HUES6 (cell line): ENCODE data around the gene HDAC9.
"Not testable (repeated sequence)": the region's sequence is repeated elsewhere in the genome, so short reads cannot be mapped to it uniquely, and the experiment has no call there.

Source experiments
- H3K27ac ChIP-seq: 2 replicates; pipeline ENCODE4 v1.7.0; 2013; ENCODE audit warnings: low read depth, mild to moderate bottlenecking, low read length, inconsistent platforms
- H3K27me3 ChIP-seq: 2 replicates; pipeline ENCODE4 v1.6.1; 2013; ENCODE audit warnings: low read length; ENCODE audit not compliant: control insufficient read depth, insufficient read depth
- H3K36me3 ChIP-seq: 2 replicates; pipeline ENCODE4 v1.6.1; 2013; ENCODE audit warnings: low read length; ENCODE audit not compliant: control insufficient read depth, insufficient read depth
- H3K4me1 ChIP-seq: 2 replicates; pipeline ENCODE4 v1.6.1; 2013; ENCODE audit warnings: low read length; ENCODE audit not compliant: control insufficient read depth, insufficient read depth
- H3K4me3 ChIP-seq: 2 replicates; pipeline ENCODE4 v1.5.1; 2013; ENCODE audit warnings: low read depth, low read length
- H3K9ac ChIP-seq: one replicate; pipeline ENCODE4 v1.6.1; 2013; ENCODE audit warnings: mild to moderate bottlenecking, low read length
- H3K9me3 ChIP-seq: 2 replicates; pipeline ENCODE4 v1.6.1; 2013; ENCODE audit warnings: low read depth, low read length; ENCODE audit not compliant: control insufficient read depth, insufficient read depth

Gene HDAC9

GRCh38 chr7:18721429-18721828 is 225.9 kb downstream of the HDAC9 start:
- H3K36me3 ChIP-seq = no peaks in the 10 kb centered on the region
- H3K4me3 ChIP-seq = no peak overlapping the region
- no peaks in the 10 kb centered on the region for H3K9me3 ChIP-seq
- H3K27me3 ChIP-seq = no peaks in the 10 kb centered on the region
- no peaks in the 10 kb centered on the region for H3K4me1 ChIP-seq
- H3K27ac ChIP-seq = no peak overlapping the region
- no peak overlapping the region for H3K9ac ChIP-seq

GRCh38 chr7:18724318-18724717 is 228.8 kb downstream of the HDAC9 start:
- Histone ChIP-seq H3K9me3 (no peaks in the 10 kb centered on the region), H3K9ac (no peak overlapping the region), H3K27me3 (no peaks in the 10 kb centered on the region), H3K27ac (no peak overlapping the region), H3K4me3 (no peak overlapping the region), H3K4me1 (no peaks in the 10 kb centered on the region), H3K36me3 (no peaks in the 10 kb centered on the region)

- no peak overlapping the region for H3K4me3 ChIP-seq
- H3K9me3 ChIP-seq = 0 out of 2 replicates have a peak, but pooled peaks cover 1% of the 10 kb centered on the region
- H3K4me1 ChIP-seq = no peaks in the 10 kb centered on the region
- no peak overlapping the region for H3K27ac ChIP-seq
- H3K9ac ChIP-seq = no peak overlapping the region
- no peaks in the 10 kb centered on the region for H3K36me3 ChIP-seq
- H3K27me3 ChIP-seq = no peaks in the 10 kb centered on the region
Observed at GRCh38 chr7:18727115-18727870, 231.7 kb downstream of the HDAC9 start.

- H3K27me3 ChIP-seq = not testable (repeated sequence)
Observed at GRCh38 chr7:18736012-18736411, 240.5 kb downstream of the HDAC9 start.

GRCh38 chr7:18740579-18740988 is 245.0 kb downstream of the HDAC9 start:
- Histone ChIP-seq H3K9me3 (no peaks in the 10 kb centered on the region), H3K27me3 (no peaks in the 10 kb centered on the region), H3K36me3 (no peaks in the 10 kb centered on the region), H3K4me1 (no peaks in the 10 kb centered on the region), H3K4me3 (no peak overlapping the region), H3K27ac (no peak overlapping the region), H3K9ac (no peak overlapping the region)

More at GRCh38 chr7:18736012-18736411, 240.5 kb downstream of the HDAC9 start:
- H3K9me3 ChIP-seq, H3K4me3 ChIP-seq, H3K4me1 ChIP-seq, H3K36me3 ChIP-seq, H3K27ac ChIP-seq, H3K9ac ChIP-seq: not testable (repeated sequence)

- Histone ChIP-seq H3K9ac (no peak overlapping the region), H3K4me1 (no peaks in the 10 kb centered on the region), H3K27me3 (no peaks in the 10 kb centered on the region), H3K36me3 (no peaks in the 10 kb centered on the region), H3K4me3 (no peak overlapping the region), H3K27ac (no peak overlapping the region), H3K9me3 (no peaks in the 10 kb centered on the region)
Observed at GRCh38 chr7:18753972-18754610, 258.5 kb downstream of the HDAC9 start.

GRCh38 chr7:18754766-18755165 is 259.2 kb downstream of the HDAC9 start:
- Histone ChIP-seq H3K27ac (no peak overlapping the region), H3K4me1 (no peaks in the 10 kb centered on the region), H3K9ac (no peak overlapping the region), H3K36me3 (no peaks in the 10 kb centered on the region), H3K27me3 (no peaks in the 10 kb centered on the region), H3K4me3 (no peak overlapping the region), H3K9me3 (no peaks in the 10 kb centered on the region)

- no peaks in the 10 kb centered on the region for H3K4me1 ChIP-seq
- no peak overlapping the region for H3K27ac ChIP-seq
Observed at GRCh38 chr7:18755793-18756192, 260.2 kb downstream of the HDAC9 start.

GRCh38 chr7:18756378-18757050 is 261.0 kb downstream of the HDAC9 start:
- Histone ChIP-seq H3K9ac (no peak overlapping the region), H3K36me3 (no peaks in the 10 kb centered on the region), H3K4me1 (no peaks in the 10 kb centered on the region), H3K27me3 (no peaks in the 10 kb centered on the region), H3K27ac (no peak overlapping the region), H3K4me3 (no peak overlapping the region), H3K9me3 (no peaks in the 10 kb centered on the region)

More at GRCh38 chr7:18755793-18756192, 260.2 kb downstream of the HDAC9 start:
- H3K9me3 ChIP-seq = no peaks in the 10 kb centered on the region
- no peak overlapping the region for H3K4me3 ChIP-seq
- no peaks in the 10 kb centered on the region for H3K36me3 ChIP-seq
- no peak overlapping the region for H3K9ac ChIP-seq
- no peaks in the 10 kb centered on the region for H3K27me3 ChIP-seq

- H3K4me1 ChIP-seq = peaks cover 5% of the 10 kb centered on the region; the same call in 1 of the 2 replicates
- no peaks in the 10 kb centered on the region for H3K27me3 ChIP-seq
- no peak overlapping the region for H3K9ac ChIP-seq
- no peaks in the 10 kb centered on the region for H3K36me3 ChIP-seq
- H3K9me3 ChIP-seq = no peaks in the 10 kb centered on the region
- H3K4me3 ChIP-seq = no peak overlapping the region
- H3K27ac ChIP-seq = no peak overlapping the region
Observed at GRCh38 chr7:18760046-18760445, 264.5 kb downstream of the HDAC9 start.
